Stimulated activated CD4-positive, alpha-beta T cell treated with anti-CD3 and anti-CD28 coated beads, TNF-alpha, amount 100 ng/mL, for 24 hours (primary cell): ENCODE measurements around the gene THOC1.
A peak's percentile ranks its signal among the peaks of the same experiment; 100 is the strongest.
"Not testable (repeated sequence)": the region's sequence is repeated elsewhere in the genome, so short reads cannot be mapped to it uniquely, and the experiment has no call there.

Source experiments
- DNase-seq, 3 experiments: peaks; one replicate each; pipeline ENCODE4 v3.0.0-alpha.2; 2020; ENCODE audit warnings: low read depth in 3 of 3

THOC1 gene

GRCh38 chr18:267688-268552 is at the start of gene THOC1:
THOC1 (minus strand) TSS chr18:268047; CDS start chr18:268019, 28 bp downstream.
- peak; percentile 95 to 96 (median 96) for DNase-seq

GRCh38 chr18:317618-318017 is 49.8 kb upstream of the THOC1 start:
- DNase-seq, result no peak

GRCh38 chr18:316393-316792 is 48.5 kb upstream of the THOC1 start:
- DNase-seq, result no peak

- DNase-seq, result no peak
These were observed 46.1 kb upstream of the THOC1 start for GRCh38 chr18:313931-314330.

- DNase-seq, result no peak
These were observed 44.6 kb upstream of the THOC1 start for GRCh38 chr18:312415-312814.

- no peak for DNase-seq
These were observed 42.2 kb upstream of the THOC1 start for GRCh38 chr18:310042-310441.

- not testable (repeated sequence) for DNase-seq
These were observed 40.2 kb upstream of the THOC1 start for GRCh38 chr18:308086-308485.

GRCh38 chr18:306608-307255 is 38.9 kb upstream of the THOC1 start:
- DNase-seq, result no peak

GRCh38 chr18:305003-305501 is 37.2 kb upstream of the THOC1 start:
- no peak for DNase-seq

GRCh38 chr18:303607-304006 is 35.8 kb upstream of the THOC1 start:
- DNase-seq, result no peak

- DNase-seq, result no peak
These were observed 35.2 kb upstream of the THOC1 start for GRCh38 chr18:303011-303410.

GRCh38 chr18:302097-302496 is 34.2 kb upstream of the THOC1 start:
- DNase-seq, result no peak

GRCh38 chr18:297936-298335 is 30.1 kb upstream of the THOC1 start:
- no peak for DNase-seq

GRCh38 chr18:295756-296490 is 28.1 kb upstream of the THOC1 start:
- no peak for DNase-seq

GRCh38 chr18:294566-294965 is 26.7 kb upstream of the THOC1 start:
- DNase-seq, result no peak

- no peak for DNase-seq
These were observed 25.7 kb upstream of the THOC1 start for GRCh38 chr18:293536-293935.

GRCh38 chr18:292271-292670 is 24.4 kb upstream of the THOC1 start:
- DNase-seq, result no peak

- not testable (repeated sequence) for DNase-seq
These were observed 22.1 kb upstream of the THOC1 start for GRCh38 chr18:289970-290369.

GRCh38 chr18:289026-289425 is 21.2 kb upstream of the THOC1 start:
- no peak for DNase-seq

- no peak for DNase-seq
These were observed 18.9 kb upstream of the THOC1 start for GRCh38 chr18:286515-287310.

- no peak for DNase-seq
These were observed 18.0 kb upstream of the THOC1 start for GRCh38 chr18:285817-286216.

GRCh38 chr18:275486-275885 is 7.6 kb upstream of the THOC1 start:
- no peak for DNase-seq
